Ureter (tissue), 1 donor: ENCODE data around the gene AKAP6. TPM values are rescaled to one million over a fixed set of nuclear protein-coding genes. Genes with fewer than 3 reads are reported as not detected.
A peak's percentile ranks its signal among the peaks of the same experiment; 100 is the strongest.

Source experiments
- DNase-seq: peaks from one replicate; pipeline ENCODE4 v3.0.0-alpha.2; 2020; ENCODE audit warnings: low spot score
- total RNA-seq: library from RNA; stranded (reverse); gene quantifications from one replicate; pipeline ENCODE4 v1.2.4, GENCODE V29; 2023
- donor health status: DM: yes; HTN: yes; CAD: no.

AKAP6 gene
- total RNA-seq, 1 donor from 2014 or later = 16.5 TPM

DNA sequence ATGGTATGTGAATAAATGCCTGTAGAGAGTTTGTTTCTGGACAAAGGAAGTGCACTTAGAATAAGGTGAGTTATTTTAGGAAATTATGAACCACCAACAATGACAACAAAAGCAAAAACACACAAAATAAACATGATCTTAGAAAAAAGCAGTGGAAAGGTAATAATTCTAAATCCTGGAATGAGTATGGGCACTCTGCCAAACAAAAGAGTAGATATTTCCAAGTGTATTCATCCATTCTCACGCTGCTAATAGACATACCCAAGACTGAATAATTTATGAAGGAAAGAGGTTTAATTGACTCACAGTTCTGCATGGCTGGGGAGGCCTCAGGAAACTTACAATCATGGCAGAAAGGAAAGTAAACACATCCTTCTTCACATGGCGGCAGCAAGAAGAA lies 340.3 kb downstream of the AKAP6 start:
- no peak for DNase-seq

DNA sequence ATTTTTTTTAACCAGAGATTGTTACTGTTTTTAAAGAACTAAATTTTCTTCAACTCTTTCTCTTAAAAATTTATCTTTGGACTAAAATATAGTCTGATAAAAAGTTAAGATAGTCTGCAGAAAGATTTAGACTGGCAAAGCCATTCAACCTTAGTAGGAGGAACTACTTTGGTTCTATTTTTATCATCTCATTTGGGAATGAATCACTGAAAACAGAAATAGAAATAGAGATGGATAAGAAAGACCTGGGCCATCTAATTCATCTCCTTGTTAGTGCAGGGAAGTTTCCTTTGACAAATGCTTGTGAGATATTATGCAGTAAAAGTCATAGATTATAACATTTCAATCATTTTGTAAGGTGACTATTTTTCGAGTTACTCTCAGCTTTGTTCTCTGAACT lies 346.3 kb downstream of the AKAP6 start:
- DNase-seq = no peak

GRCh38 chr14:32677129-32677780 lies 348.2 kb downstream of the AKAP6 start:
- DNase-seq = no peak

DNA sequence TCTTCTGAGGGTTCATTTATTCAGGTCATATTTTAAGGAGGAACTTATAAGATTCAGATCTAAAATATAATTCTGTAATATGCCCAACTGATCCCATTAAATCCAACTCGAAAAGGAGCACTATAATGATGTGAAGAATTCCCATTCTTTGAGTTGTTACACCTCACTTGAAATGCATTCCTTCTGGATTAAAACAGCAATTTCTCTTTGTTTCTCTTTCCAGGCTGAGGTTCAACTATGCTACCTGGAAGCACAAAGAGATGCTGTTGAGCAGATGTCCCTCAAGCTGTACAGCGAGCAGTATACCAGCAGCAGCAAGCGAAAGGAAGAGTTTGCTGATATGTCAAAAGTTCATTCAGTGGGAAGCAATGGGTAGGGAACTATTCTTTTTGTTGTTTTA lies 349.0 kb downstream of the AKAP6 start:
- DNase-seq = no peak

DNA sequence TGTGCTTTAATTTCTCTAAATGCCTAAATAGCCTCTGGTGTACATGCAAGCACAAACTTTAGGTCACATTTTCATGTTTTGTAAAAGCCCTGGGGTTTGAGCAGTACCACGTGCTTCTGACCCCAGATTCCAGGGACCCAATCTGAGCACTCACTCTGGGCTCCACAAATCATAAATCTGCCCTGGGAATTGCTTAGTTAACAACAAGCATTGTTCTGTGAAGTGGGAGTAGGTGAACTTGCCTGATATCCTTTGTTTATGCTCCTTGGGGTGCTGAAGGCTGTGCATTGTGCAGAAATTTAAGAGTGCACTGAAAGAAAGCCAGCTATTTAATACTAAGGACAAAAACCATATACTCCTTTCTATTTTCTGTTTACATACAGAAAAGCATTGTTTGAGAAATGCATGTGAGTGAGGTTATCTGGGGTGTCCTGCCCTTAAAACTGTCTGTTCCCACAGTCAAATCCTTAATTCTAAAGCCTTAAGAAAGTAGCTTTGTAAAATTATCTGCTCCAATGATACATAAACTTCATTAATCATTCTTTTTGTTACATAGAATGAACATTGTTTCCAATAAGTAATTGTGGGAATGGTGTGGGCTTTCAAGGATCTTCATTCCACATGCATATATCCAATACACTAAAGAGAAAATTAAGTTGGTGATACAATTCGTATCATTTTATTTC lies 351.0 kb downstream of the AKAP6 start:
- DNase-seq = no peak

DNA sequence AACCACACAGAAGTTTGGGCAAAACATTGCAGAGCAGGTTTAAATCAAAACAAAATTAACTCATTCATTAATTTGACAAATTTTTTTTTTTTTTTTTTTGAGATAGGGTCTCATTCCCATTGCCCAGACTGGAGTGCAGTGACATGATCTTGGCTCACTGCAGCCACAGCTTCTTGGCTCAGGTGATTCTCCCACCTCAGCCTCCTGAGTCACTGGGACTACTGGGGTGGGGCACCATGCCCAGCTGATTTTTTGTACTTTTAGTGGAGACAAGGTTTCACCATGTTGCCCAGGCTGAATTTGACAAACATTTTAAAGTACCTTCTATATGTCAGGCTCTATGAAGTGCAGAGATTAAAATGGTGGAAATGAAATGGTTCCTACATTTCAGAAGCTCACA lies 352.5 kb downstream of the AKAP6 start:
- no peak for DNase-seq

DNA sequence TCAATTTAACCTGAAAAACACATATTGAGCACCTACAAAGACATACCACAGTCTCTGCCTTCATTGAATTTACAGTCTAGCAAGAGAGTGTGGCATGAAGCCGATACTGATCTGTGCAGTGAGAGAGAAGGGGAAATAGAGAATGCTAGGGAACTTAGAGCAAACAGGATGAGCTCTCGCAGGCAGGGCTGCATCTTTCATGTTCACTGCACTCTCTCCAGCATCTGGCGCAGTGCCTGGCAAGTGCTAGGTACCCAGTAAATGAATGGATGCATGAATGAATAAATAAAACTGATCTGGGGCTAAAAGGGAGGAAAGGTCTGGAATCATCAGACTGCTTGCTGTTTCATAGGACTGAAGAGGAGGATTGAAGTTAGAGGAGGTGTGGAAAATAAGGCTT lies 353.1 kb downstream of the AKAP6 start:
- no peak for DNase-seq

DNA sequence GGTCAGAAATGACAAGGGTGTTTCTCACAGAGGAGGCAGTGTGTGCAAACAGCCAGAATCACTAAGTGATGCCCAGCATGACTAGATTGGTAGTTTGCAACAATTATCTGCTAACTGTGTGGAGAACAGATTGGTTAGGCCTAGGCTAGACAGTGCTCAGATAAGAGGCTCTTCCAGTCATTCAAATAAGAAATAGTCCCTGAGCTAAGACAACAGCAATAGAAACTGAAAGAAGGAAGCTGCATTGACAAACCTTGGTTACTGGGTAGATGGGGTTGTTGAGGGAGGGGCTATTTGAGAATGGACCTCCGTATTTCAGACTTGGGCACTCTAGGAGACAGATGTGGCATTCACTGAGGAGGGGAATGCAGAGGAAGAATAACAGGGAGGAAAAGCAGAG lies 354.6 kb downstream of the AKAP6 start:
- no peak for DNase-seq

DNA sequence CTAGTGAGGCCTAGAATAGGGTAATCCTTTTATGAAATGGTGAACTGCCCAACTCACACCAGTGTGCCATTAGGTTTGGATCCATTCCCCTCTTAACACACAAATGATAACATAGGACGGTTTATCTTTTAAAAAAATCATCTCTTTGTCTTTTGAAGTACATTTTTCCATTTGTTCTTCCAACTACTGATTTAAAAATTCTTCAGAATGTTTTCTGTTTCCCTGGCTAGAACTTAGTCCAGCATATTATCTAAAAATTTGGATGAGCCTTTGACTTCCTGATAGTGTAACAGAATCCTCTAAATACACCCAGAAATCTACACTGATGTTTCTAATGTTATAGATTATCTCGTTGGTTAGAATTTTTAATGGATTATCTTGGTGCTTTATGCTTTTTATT lies 359.8 kb downstream of the AKAP6 start:
- no peak for DNase-seq

DNA sequence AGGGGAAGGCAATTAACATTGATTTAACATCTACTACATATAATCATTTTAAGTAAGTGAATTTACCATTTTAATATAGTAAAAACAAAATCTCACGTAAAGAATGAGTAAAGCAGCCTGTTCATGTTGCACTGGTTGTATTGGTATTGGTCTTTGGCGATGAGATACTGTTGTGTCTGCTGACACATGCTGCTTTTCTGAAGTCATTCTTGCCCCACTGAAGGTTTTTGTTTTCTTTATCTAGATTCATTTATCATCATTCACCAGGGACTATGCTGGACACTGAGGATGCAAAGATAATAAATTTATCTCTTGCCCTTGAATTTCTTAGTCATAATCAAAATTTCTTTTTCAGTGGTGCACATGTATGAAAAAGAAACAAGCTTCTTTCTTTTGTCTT lies 363.3 kb downstream of the AKAP6 start:
- DNase-seq = no peak

DNA sequence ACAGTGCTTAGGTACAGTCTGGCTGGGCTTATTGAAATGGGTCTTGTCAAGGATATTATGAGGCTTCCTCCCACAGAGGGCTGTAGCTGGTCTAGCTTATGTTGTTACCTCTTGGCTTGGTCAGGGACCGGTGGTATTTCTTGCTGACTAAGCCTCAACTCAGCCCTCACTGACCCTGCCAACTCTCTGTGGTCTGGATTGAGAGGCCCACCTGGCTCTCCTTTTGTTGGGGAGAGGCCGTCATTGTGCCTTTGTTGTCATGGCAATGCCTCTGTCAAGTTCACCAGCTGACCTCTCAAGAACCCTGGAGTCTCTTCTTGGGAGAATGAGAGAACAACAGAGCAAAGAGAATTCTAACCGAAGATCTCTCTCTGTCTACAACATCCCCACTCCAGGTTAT lies 364.0 kb downstream of the AKAP6 start:
- no peak for DNase-seq

DNA sequence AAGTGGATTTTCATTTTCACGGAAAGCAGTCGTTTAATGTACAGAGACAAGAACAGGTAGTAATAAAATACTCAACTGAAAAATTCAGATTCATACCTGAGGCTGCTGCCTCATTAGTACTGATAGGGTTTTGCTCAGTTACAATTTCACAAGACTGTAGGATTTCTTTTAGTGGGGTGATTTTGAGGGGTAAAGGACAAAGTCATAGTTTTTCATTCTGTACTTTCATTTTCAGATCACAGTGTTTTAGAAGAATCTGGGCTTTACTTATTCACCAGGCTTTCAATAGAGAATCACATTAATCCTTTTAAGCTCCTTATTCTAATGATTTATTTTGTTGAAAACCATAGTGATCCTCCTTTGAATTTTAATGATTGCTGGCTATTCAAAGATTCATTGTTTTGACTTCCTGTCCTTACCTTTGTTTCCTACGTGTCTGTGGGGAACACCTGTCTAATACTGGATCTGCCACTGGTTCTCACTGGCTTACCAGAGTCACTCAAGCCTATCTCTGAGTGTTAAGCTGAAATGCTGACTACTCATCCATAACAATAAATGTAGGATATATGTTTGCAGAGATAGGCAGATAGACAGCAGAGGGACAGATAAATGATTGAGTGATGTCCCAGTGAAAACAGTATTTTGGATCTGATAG lies 365.8 kb downstream of the AKAP6 start:
- no peak for DNase-seq

DNA sequence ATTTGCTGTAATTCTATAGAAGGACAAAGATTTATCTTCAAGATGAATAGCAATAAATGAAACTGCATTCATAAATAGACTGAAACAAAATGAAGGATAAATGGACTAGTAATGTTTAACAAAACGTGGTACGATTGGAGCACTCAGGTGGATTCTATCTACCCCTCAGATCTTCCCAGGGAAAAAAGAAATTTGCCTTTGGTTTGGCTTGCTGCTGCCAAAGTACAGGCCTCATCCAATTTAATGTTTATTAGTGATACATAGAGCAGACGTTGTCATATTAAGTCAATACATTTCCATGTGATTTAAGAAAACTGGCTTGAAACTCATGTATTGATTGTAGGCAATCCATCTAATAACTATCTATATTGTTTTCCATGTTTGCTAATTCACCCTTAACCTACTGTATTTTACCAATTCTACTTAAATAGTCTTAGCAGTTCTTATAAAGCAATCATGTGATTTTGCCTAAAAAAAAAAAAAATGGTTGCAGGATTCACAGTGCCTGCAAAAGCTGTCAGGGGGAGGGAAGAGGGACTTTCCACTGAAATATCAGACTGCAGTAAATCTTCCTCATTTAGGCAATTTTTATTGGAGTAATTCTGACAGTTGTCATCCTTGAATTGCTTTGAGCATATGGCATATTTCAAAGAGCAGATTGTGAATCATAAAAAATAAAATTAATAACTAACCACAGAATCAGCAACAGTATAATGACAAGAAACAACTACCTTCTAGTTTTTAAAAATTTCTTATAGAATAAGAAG lies 367.4 kb downstream of the AKAP6 start:
- no peak for DNase-seq

GRCh38 chr14:32697114-32697513 lies 368.0 kb downstream of the AKAP6 start:
- DNase-seq = no peak

GRCh38 chr14:32697704-32698103 lies 368.6 kb downstream of the AKAP6 start:
- no peak for DNase-seq

DNA sequence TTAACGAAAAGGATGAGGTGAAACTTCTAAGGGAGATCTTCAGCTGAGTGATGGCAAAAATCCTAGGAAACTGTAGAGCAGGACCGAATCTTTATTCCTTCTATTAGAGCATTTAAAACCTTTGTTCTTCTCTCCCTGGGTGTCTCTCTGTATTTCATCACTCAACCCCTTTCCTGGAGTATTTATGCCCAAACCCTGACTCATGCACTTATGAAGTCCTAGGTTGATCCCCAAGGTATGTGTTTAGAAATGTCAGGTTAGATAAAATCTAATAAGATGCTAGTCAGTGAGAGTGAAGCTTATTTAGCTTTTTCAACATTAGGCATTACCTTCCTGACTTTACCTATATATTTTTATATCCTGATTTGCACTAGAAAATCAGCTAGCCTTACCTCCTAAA lies 369.7 kb downstream of the AKAP6 start:
- no peak for DNase-seq

DNA sequence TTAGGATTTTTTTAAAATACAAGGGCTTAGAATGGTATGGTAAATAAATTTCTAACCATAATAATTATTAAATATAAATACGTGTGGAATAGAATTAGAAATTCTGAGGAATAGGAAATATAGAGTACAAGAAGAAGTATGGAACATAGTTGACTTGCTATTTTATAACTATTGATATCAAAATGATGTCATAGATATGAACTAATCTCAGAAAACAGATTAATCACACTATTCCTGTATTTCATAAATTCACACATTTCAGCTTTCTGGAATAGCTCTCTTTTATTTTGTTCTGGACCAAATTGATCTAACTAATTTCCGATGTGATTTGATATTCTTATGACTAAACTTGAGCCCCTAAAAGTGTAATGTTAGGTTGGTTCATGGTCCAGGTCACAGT lies 372.4 kb downstream of the AKAP6 start:
- no peak for DNase-seq

GRCh38 chr14:32702088-32702487 lies 373.0 kb downstream of the AKAP6 start:
- no peak for DNase-seq

GRCh38 chr14:32702562-32702961 lies 373.5 kb downstream of the AKAP6 start:
- peak; percentile 42 for DNase-seq

DNA sequence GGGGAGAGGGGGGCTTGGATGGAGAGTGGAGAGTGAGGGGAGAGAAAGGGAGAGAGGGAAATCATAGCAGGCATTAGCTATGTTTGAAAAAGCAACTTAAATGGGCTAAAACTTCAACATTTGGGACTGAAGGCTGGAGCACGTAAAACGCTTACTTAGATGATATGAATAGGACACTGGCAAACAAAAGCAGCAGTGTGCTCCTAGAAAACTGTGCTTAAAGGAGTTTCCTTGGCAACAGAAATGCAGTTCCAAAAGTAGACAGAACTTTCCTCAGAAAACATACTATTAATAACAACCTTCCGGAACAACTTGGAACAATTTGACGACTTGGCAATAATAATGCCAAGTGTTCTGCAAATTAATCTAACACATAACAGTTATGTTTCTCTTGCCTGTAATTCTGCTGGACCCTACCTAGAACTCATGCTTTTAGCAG lies 374.1 kb downstream of the AKAP6 start:
- DNase-seq = no peak

DNA sequence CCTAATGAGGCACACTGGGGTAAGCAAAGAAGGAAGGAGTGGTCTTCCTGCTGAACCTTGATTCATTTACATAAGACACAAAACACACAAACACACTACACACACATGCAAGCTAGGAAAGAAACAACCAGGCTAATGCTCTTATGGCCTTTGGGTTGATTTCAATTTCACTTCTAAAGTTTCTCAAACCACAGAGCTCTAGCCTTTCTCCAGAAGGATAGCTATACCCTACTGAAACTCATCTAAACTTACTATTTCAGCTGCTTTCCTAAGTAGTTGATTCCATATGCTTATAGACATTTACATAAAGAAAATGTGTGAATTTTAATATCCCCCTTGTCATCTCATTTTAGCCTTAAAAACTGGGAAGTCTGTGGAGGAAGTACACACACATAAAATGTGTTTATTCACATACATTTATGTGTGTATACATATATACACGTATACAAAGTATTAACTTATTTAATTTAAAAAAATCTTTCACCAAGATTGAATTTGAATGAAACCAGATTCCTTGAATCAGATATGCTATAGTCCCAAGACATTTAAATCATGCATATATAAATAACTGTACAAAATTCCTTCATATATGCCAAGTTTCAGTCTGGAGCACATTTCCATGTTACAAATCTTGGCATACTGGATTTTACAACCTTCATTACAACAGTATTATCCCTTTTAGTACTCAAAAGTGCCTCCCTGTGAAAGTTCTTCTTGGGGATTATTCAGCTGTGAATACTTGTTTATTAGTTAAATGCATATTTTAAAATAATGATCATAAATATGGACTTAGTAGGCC lies 377.8 kb downstream of the AKAP6 start:
- no peak for DNase-seq
